CD4-positive, alpha-beta T cell (primary cell): ENCODE results near the gene GALNT14. TPM values are rescaled to one million over a fixed set of nuclear protein-coding genes. Genes with fewer than 3 reads are reported as not detected.

ENCODE experiments used
- ATAC-seq: fragments of 200-7000 bp; cut with Tn5 transposase; one replicate; pipeline ENCODE4 v1.10.0; 2022; ENCODE audit warnings: mild to moderate bottlenecking; ENCODE audit not compliant: poor library complexity
- CTCF ChIA-PET: fragments of 350-600 bp; sonication (Branson Sonifier 250); formaldehyde crosslinking; loops from one replicate; lab custom pipeline; 2021; ENCODE audit warnings: antibody characterized with exemption, inconsistent platforms; lab: Charles Lee
- POLR2A ChIA-PET: fragments of 350-600 bp; sonication (Branson Sonifier 250); formaldehyde crosslinking; loops from one replicate; lab custom pipeline; 2021; ENCODE audit warnings: antibody characterized with exemption, inconsistent platforms; lab: Charles Lee
- DNase-seq, 14 experiments: peaks; one replicate each; pipeline ENCODE4 v3.0.0-alpha.2; 2013 to 2020; ENCODE audit warnings: mixed read lengths in 2 of 14
- H3K27ac ChIP-seq, 2 donors: one replicate each; pipeline versions ENCODE4 v1.5.1 to v1.7.0; 2013; ENCODE audit warnings: low read length in 2 of 2, low read depth in 1 of 2, mild to moderate bottlenecking in 1 of 2
- H3K27me3 ChIP-seq, 2 experiments: 1 replicate in 1 of 2; 2 replicates in 1 of 2; pipeline versions ENCODE4 v1.6.1 to v1.7.0; 2013; ENCODE audit warnings: low read length in 2 of 2, control low read depth in 1 of 2, mild to moderate bottlenecking in 1 of 2, moderate library complexity in 1 of 2; ENCODE audit not compliant: insufficient read depth in 2 of 2, control insufficient read depth in 1 of 2
- H3K36me3 ChIP-seq: one replicate; pipeline ENCODE4 v1.6.1; 2013; ENCODE audit warnings: low read length, control low read depth; ENCODE audit not compliant: insufficient read depth
- H3K4me1 ChIP-seq: one replicate; pipeline ENCODE4 v1.6.1; 2013; ENCODE audit warnings: low read length, control low read depth; ENCODE audit not compliant: insufficient read depth
- H3K4me3 ChIP-seq: one replicate; pipeline ENCODE4 v1.5.1; 2013; ENCODE audit warnings: mild to moderate bottlenecking, low read length, moderate library complexity
- H3K9me3 ChIP-seq, 2 experiments: 1 replicate in 1 of 2; 2 replicates in 1 of 2; pipeline versions ENCODE4 v1.6.1 to v1.7.0; 2013; ENCODE audit warnings: low read length in 2 of 2, mild to moderate bottlenecking in 2 of 2, control low read depth in 1 of 2, moderate library complexity in 1 of 2; ENCODE audit not compliant: control insufficient read depth in 1 of 2, insufficient read depth in 1 of 2
- H3K27ac Mint-ChIP-seq: one replicate; pipeline ENCODE4 v1.8.0; 2020; ENCODE audit warnings: mixed read lengths
- H3K27me3 Mint-ChIP-seq: one replicate; pipeline ENCODE4 v1.8.0; 2021; ENCODE audit warnings: mixed read lengths
- H3K36me3 Mint-ChIP-seq: one replicate; pipeline ENCODE4 v1.8.0; 2021; ENCODE audit warnings: low read depth, mixed read lengths
- H3K4me1 Mint-ChIP-seq: one replicate; pipeline ENCODE4 v1.8.0; 2021; ENCODE audit warnings: low read depth, mixed read lengths
- H3K4me3 Mint-ChIP-seq: one replicate; pipeline ENCODE4 v1.8.0; 2020; ENCODE audit warnings: mild to moderate bottlenecking, mixed read lengths
- H3K9me3 Mint-ChIP-seq: one replicate; pipeline ENCODE4 v1.8.0; 2020; ENCODE audit warnings: mixed read lengths
- intact Hi-C, 2 experiments: fragments of 100-400 bp; cut with DNase I in 1 of 2; cut with micrococcal nuclease in 1 of 2; formaldehyde crosslinking; loops; one replicate each; pipeline versions ENCODE4 v1.15.1 to v1.9.0; 2023 to 2025; cut with DNase I, micrococcal nuclease
- total RNA-seq, 174 experiments: library from RNA in 2 of 174; stranded (reverse) in 2 of 174; gene quantifications; one replicate each; pipeline ENCODE4 v1.2.3 and lab custom pipeline; 2021 to 2026
- TF ChIP-seq, protein P1 (sequence below): fragments of 200-600 bp; IDR thresholded peaks from one replicate; pipeline ENCODE4 v1.8.0; 2022; ENCODE audit warnings: antibody characterized with exemption, mild to moderate bottlenecking

The GALNT14 gene
- total RNA-seq, 2 experiments from 2014 or later, result not detected

DNA sequence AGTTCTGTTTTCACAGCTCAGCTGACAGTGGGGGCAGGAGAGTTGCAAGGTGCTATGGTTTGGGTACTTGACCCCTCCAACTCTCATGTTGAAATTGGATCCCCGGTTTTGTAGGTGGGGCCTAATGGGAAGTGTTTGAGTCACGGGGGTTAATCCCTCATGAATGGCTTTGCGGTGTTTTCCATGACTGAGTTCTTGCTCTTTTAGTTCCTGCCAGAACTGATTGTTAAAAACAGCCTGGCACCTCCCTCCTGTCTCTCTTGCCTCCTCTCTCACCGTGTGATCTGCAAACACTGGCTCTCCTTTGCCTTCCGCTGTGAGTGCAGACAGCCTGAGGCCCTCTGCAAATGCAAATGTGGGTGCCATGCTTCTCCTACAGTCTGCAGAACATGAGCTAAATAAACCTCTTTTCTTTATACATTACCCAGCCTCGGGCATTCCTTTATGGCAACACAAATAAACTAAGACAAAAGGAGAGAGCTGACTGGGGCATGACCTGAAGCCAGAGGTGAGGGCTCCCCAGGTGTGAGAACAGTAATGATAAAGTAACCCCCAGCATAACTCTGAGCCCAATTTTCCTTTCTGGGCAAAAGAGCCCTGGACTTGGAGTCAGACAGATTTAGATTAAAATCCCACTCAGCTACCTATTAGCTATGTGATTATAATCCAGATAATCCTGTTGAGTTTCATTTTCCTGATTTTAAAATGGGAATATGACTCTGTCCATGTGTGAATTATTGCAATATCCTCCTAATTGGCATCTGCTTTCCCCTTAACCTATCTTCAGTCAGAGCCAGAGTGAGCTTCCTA lies 266.1 kb downstream of the GALNT14 start:
- Histone ChIP-seq H3K36me3 (no peaks in the 10 kb centered on the region), H3K9me3 (no peaks in the 10 kb centered on the region), H3K4me3 (no peak overlapping the region), H3K27me3 (peaks cover 3 to 8% of the 10 kb centered on the region in 2 experiments), H3K4me1 (no peaks in the 10 kb centered on the region), H3K27ac (no peak overlapping the region)
- intact Hi-C loops, result no loop called here
- no peak overlapping the region for H3K4me3 Mint-ChIP-seq
- peaks cover under 1% of the 10 kb centered on the region for H3K4me1 Mint-ChIP-seq
- CTCF ChIA-PET, result no interaction called here
- no peak for ATAC-seq
- TF ChIP-seq, protein P1, sequence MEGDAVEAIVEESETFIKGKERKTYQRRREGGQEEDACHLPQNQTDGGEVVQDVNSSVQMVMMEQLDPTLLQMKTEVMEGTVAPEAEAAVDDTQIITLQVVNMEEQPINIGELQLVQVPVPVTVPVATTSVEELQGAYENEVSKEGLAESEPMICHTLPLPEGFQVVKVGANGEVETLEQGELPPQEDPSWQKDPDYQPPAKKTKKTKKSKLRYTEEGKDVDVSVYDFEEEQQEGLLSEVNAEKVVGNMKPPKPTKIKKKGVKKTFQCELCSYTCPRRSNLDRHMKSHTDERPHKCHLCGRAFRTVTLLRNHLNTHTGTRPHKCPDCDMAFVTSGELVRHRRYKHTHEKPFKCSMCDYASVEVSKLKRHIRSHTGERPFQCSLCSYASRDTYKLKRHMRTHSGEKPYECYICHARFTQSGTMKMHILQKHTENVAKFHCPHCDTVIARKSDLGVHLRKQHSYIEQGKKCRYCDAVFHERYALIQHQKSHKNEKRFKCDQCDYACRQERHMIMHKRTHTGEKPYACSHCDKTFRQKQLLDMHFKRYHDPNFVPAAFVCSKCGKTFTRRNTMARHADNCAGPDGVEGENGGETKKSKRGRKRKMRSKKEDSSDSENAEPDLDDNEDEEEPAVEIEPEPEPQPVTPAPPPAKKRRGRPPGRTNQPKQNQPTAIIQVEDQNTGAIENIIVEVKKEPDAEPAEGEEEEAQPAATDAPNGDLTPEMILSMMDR, result no peak
- no peak for DNase-seq
- peaks cover 32% of the 10 kb centered on the region for H3K27me3 Mint-ChIP-seq
- no peaks in the 10 kb centered on the region for H3K36me3 Mint-ChIP-seq
- POLR2A ChIA-PET, result no interaction called here
- H3K9me3 Mint-ChIP-seq, result peaks cover 6% of the 10 kb centered on the region
- H3K27ac Mint-ChIP-seq, result no peak overlapping the region

DNA sequence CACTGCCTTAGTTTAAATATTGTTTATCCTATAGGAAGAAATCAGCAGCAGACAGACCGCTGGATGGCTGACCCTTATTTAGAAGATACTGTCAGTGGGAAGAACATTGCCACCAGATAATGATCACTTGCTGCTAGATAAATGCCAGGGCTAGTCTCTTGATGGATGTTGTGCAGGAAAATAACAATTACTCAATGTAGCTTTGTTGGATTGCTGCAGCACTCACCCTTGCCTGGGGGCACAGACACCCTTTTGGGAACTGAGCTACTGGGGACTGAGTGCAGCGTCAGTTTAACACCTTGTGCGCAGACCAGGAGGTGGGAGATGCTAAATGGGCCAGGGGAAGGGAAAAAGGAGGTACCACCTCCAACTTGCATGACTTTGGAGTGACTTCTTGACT lies 266.8 kb downstream of the GALNT14 start:
- TF ChIP-seq, protein P1, result no peak
- Mint-ChIP-seq H3K36me3 (no peaks in the 10 kb centered on the region), H3K27ac (no peak overlapping the region), H3K4me3 (no peak overlapping the region), H3K27me3 (peaks cover 32% of the 10 kb centered on the region), H3K9me3 (peaks cover 6% of the 10 kb centered on the region), H3K4me1 (peaks cover 4% of the 10 kb centered on the region)
- Histone ChIP-seq H3K27ac (no peak overlapping the region), H3K9me3 (no peaks in the 10 kb centered on the region), H3K36me3 (no peaks in the 10 kb centered on the region), H3K4me1 (no peaks in the 10 kb centered on the region), H3K4me3 (no peak overlapping the region), H3K27me3 (peaks cover 3 to 10% of the 10 kb centered on the region in 2 experiments)
- POLR2A ChIA-PET, result no interaction called here
- CTCF ChIA-PET, result no interaction called here
- ATAC-seq, result no peak
- DNase-seq, result no peak
- intact Hi-C loops, result no loop called here

DNA sequence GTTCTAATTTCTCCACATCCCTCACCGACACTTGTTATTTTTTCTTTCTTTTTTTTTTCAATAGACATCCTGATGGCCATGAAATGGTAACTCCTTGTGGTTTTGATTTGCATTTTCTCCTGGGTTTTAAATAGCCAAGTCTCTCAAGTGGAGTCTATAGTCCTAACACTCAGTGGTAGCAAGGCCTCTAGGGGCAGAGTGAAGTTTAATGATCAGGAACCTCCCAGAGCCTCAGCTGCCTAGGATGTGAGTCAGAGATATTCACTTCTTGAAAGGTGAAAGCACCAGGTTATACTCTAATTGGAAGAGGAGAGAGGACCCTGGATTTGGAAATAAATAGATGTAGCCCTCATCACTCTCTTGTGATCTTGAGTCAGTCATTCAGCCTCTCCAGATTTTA lies 268.3 kb downstream of the GALNT14 start:
- Mint-ChIP-seq H3K27me3 (peaks cover 32% of the 10 kb centered on the region), H3K36me3 (no peaks in the 10 kb centered on the region), H3K27ac (no peak overlapping the region), H3K4me3 (no peak overlapping the region), H3K4me1 (peaks cover 12% of the 10 kb centered on the region), H3K9me3 (peaks cover 4% of the 10 kb centered on the region)
- ChIA-PET CTCF (interaction anchor here (1.0 kb wide), 1 partner anchor 158 kb away, joined by 3 read pairs; no protein-coding TSS in a partner anchor), POLR2A (interaction anchor here (0.6 kb wide), 1 partner anchor 332 kb away, joined by 3 read pairs; no protein-coding TSS in a partner anchor)
- Histone ChIP-seq H3K4me3 (no peak overlapping the region), H3K36me3 (no peaks in the 10 kb centered on the region), H3K27ac (no peak overlapping the region), H3K9me3 (no peaks in the 10 kb centered on the region), H3K27me3 (peaks cover 3 to 10% of the 10 kb centered on the region in 2 experiments), H3K4me1 (peaks cover 3% of the 10 kb centered on the region)
- DNase-seq (no peak), ATAC-seq (no peak)
- TF ChIP-seq, protein P1, result no peak
- intact Hi-C loops, result no loop called here
